ENCODE data around the gene PLEKHF1. TPM values are rescaled to one million over a fixed set of nuclear protein-coding genes. Genes with fewer than 3 reads are reported as not detected.
A peak's percentile ranks its signal among the peaks of the same experiment; 100 is the strongest.

Gene PLEKHF1
- total and polyA plus RNA-seq, 12 donors, result 7.0 to 47.9 (median 20.0) TPM

DNA sequence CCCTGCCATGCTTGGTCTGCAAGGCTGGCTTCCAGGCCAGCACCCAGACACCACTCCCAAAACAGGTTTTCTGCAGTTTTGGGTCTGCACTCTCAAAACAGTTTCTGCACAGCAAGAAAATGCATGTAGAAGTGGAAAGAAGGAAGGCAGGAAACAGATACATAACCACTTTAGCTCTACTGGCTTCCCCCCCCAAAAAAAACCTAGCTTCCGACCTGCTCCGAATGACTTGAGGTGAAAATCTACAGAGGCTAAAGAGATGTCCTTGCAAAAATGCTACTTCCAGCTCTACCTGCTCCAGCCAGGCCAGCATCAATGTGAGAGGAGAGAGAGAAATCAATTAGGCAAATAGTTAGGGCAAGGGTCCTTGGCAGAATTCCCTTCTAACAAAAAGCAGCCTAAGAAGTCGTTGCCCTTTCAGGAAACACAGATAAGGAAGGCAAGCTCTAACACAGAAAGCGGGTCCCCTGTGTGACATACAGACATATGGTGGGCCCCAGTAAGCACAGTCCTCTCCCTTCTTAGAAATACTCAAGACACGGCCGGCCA lies 46.4 kb downstream of the PLEKHF1 start:
- 70 to 75% methylated on average over 6 of the region's 6 CpGs for WGBS, 2 donors
- Histone ChIP-seq H3K27ac (peak overlapping the region in 1 of 10 donors; percentile 0), H3K4me1 (peaks cover 3 to 67% (median 48%) of the 10 kb centered on the region in 9 donors)

GRCh38 chr19:29712744-29713516 lies 47.7 kb downstream of the PLEKHF1 start:
- ATAC-seq, result no peak
- Histone ChIP-seq H3K27ac (peak overlapping the region in 3 of 10 donors; percentile 15 to 72 (median 39)), H3K9me3 (no peaks in the 10 kb centered on the region), H3K36me3 (peaks cover 0 to 9% (median 0%) of the 10 kb centered on the region in 9 donors), H3K27me3 (no peaks in the 10 kb centered on the region), H3K4me1 (peaks cover 3 to 63% (median 44%) of the 10 kb centered on the region in 9 donors), H3K4me3 (peak overlapping the region in 1 of 10 donors; percentile 95)
- TF ChIP-seq CTCF (IDR thresholded peaks at IDR 0.05), result no peak
- DNase-seq, result no peak
- intact Hi-C loops (cut with DNase I), result loop anchor here in 3 of 10 donors (10.0 kb wide), 1 partner anchor 48 kb away; the partner anchor contains the start of gene PLEKHF1 (in 3 of the 3)
- WGBS, 2 donors, result 69 to 75% methylated on average over 9 of the region's 9 CpGs

More for the DNA sequence above, 46.4 kb downstream of the PLEKHF1 start:
- intact Hi-C loops (cut with DNase I), result loop anchor here in 3 of 10 donors (10.0 kb wide), 1 partner anchor 47 kb away; the partner anchor contains the start of gene PLEKHF1 (in 3 of the 3)
- DNase-seq, result no peak
- ATAC-seq, result no peak
- Histone ChIP-seq H3K9me3 (no peaks in the 10 kb centered on the region), H3K27me3 (no peaks in the 10 kb centered on the region), H3K4me3 (no peak overlapping the region), H3K36me3 (peaks cover 0 to 21% (median under 1%) of the 10 kb centered on the region in 9 donors)
- no peak for TF ChIP-seq CTCF (IDR thresholded peaks at IDR 0.05)

- Histone ChIP-seq H3K4me1 (peaks cover 0 to 49% (median 28%) of the 10 kb centered on the region in 9 donors), H3K27me3 (no peaks in the 10 kb centered on the region), H3K9me3 (no peaks in the 10 kb centered on the region), H3K36me3 (peaks cover 0 to 4% (median 0%) of the 10 kb centered on the region in 9 donors), H3K4me3 (peak overlapping the region; percentile 82 to 99 (median 94)), H3K27ac (peak overlapping the region; percentile 92 to 100 (median 98))
- ATAC-seq (peak in 6 of 8 donors; percentile 4 to 22 (median 7)), DNase-seq (no peak)
- TF ChIP-seq CTCF (IDR thresholded peaks at IDR 0.05), result no peak
- WGBS, 2 donors, result 39 to 41% methylated on average over 13 to 15 of the region's 15 CpGs
- intact Hi-C loops (cut with DNase I), result loop anchor here in 4 of 10 donors (2.0 to 10.0 kb wide), 2 partner anchors 20 to 50 kb away; partner anchors contain the start of gene PLEKHF1 (in 3 of the 4)
Measured at GRCh38 chr19:29714371-29714952, 49.2 kb downstream of the PLEKHF1 start.
